GM06990 (cell line): Measurements from ENCODE around the gene DENND1A.

ENCODE experiments used
- DNase-seq: peaks from one replicate; pipeline ENCODE4 v3.0.0-alpha.2; 2011; ENCODE audit not compliant: insufficient read length; ENCODE audit errors: extremely low read depth
- H3K27me3 ChIP-seq: replicated peaks from 2 replicates; pipeline ENCODE4 v1.6.0; 2011; ENCODE audit warnings: low read length; ENCODE audit not compliant: control insufficient read depth, insufficient read depth
- H3K36me3 ChIP-seq: 2 replicates; pipeline ENCODE4 v1.5.1; 2011; ENCODE audit warnings: low read length; ENCODE audit not compliant: control insufficient read depth, insufficient read depth
- H3K4me3 ChIP-seq: replicated peaks from 2 replicates; pipeline ENCODE4 v1.5.1; 2011; ENCODE audit warnings: low read depth, mild to moderate bottlenecking, control low read depth, low read length
- CTCF ChIP-seq: IDR thresholded peaks from 2 replicates; pipeline ENCODE4 v1.5.1; 2011; ENCODE audit warnings: low read length, control low read depth, mild to moderate bottlenecking, inconsistent platforms; ENCODE audit not compliant: insufficient read depth, poor library complexity, severe bottlenecking

DENND1A gene

GRCh38 chr9:123423311-123423640, 506.6 kb downstream of the DENND1A start:
- Histone ChIP-seq H3K27me3 (no peaks in the 10 kb centered on the region), H3K4me3 (no peak overlapping the region), H3K36me3 (peaks cover 4% of the 10 kb centered on the region)
- no peak for TF ChIP-seq CTCF
- no peak for DNase-seq

DNA sequence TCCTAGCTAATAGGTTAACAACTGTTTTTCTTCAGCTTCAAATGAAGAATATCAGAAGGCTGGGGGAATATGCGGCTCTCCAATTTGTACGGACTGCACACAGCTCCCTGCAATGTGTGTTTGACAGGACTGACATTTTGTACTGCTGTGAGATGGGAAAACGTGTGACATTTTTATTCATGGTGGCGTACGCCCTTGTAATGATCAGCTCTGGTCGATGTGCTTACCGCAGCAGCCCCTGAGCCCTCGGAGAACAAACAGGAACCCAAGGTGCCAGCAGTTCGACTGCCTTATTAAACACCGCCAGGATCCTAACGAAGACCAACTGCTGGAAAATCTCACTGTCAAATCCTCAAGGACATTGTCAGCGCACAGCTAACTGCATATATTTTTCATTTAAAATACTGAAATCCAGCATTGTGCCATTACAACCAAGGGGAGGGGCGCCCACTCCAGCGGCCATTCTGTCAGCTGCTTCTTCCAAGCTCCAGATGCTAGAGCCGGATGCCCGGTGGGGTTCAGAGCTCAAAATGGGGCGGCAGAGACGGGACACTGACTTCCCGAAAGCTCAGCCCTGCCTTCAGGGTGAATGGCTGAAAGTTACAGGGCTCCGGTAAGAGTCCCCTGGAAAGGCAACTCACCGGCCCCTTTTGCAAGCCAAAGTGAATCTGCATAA, 507.2 kb downstream of the DENND1A start:
- Histone ChIP-seq H3K36me3 (peaks cover 4% of the 10 kb centered on the region), H3K27me3 (no peaks in the 10 kb centered on the region), H3K4me3 (no peak overlapping the region)
- TF ChIP-seq CTCF, result no peak
- no peak for DNase-seq

- H3K27me3 ChIP-seq, result no peaks in the 10 kb centered on the region
- no peak overlapping the region for H3K4me3 ChIP-seq
- no peak for DNase-seq
- no peak for TF ChIP-seq CTCF
- H3K36me3 ChIP-seq, result peaks cover 4% of the 10 kb centered on the region; the same call in 1 of the 2 replicates
These were observed 508.0 kb downstream of the DENND1A start for GRCh38 chr9:123421801-123422455.

DNA sequence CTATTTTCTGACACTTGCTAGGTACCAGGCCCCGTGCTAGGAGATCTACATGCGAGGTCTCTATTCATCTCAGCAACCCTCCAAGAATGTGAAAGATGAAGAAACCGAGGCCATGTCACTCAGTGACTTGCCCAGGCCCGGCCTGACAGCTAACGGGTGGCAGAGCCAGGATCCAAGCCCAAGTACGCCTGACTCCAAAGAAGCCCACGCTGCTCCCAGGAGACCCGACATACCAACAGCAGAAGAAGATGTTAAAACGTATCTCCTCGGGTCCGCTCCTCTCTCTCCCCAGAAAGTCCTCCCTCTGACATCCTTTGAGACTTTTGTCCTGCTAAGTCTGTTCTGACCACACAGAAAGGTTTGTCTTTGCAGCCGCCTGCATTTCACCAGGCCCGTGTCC, 508.7 kb downstream of the DENND1A start:
- peaks cover 4% of the 10 kb centered on the region for H3K36me3 ChIP-seq
- no peak for TF ChIP-seq CTCF
- H3K4me3 ChIP-seq, result no peak overlapping the region
- no peak for DNase-seq
- no peaks in the 10 kb centered on the region for H3K27me3 ChIP-seq

DNA sequence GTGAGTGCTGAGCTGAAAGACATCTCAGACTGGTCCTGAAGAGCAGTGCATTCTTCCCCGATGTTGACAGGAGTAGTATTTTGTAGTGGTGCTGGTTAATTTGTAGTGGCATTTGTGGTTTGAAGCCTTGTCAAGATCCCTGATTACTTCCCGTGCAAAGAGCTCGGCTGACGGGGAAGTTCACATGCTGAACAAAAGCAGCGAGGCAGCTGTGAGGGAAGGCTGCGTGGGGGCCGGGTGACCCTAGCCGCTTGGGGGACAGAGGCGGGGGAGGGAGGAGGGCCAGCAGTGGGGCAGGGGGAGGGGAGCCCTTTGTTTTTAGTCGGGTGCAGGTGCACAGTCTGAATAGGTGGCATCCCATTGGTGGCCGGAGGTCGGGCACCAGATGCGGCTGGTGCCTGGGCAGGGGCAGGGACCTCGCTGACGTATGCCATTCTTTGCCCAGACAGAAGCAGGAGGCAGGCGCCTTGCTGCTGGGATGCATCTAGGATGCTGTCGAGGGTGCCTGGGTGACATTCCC, 509.3 kb downstream of the DENND1A start:
- no peaks in the 10 kb centered on the region for H3K27me3 ChIP-seq
- H3K4me3 ChIP-seq, result no peak overlapping the region
- no peak for TF ChIP-seq CTCF
- peaks cover 5% of the 10 kb centered on the region for H3K36me3 ChIP-seq
- no peak for DNase-seq
